Measurements from ENCODE around the gene ZNF423.
A peak's percentile ranks its signal among the peaks of the same experiment; 100 is the strongest.

The ZNF423 gene

DNA sequence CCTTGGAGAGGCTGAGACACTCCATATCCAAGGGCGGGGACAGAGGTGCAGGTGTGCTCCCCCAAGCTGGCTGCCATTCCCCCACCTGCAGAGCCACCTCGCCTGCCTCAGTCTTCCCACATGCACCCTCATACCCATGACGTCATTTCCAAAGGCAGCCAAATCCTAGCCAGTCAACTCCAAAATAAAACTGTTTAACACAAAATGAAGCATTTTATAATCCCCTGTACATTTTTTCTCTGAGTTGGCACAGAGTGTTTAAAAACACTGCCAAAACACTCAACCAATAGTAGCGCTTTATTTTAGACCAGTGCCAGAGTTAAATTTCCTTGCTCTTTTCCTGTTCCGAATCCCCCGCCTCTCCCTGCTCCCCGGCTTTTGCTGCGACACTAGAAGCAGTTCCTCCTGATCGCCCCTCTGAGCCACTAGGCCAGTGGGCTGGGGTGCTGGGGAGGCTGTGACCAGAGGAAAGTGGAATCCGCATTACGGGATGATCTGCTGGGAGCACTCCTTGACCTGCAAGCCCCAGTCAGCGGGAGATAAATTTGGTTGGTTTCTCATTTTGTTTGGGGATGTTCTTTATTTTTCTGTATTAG, 139.5 kb downstream of the ZNF423 start:
- DNase-seq: no peak

DNA sequence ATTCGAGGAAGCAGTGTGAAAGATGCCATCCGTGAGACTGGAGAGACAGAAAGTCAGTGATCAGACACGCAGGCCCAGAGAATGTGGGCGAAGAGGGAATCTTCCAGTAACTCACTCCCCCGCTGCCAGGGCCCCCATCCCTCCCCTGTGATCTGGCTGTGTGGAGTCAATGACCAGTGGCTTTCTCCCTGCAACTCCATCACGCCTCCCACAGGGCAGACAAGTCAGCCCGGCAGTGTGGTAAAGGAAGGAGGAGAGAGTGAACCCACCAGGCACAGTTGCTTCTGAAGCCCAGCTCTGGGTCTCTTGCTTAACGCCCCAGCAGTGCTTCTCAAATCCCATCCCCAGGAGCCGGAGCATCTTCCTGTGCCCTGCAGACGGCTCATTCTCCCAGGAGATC, 142.1 kb downstream of the ZNF423 start:
- no peak for DNase-seq

DNA sequence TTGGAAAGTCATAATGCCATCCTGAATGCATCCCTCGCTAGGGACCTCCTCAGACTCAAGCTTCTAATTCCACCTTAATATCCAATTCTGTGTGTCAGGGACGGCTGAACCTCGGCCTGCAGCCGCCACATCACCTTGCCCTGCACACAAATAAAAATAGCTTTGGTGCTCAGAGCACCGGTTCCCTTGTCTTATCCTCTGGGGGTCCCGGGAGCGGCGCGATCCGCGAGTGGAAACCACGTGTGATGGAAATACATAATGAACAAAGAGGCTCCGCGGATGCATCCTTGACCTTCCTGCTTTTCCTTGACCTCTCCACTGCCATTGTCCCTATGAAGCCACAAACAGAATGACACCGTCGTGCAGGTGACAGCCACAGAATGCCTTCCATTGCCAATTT, 143.4 kb downstream of the ZNF423 start:
- no peak for DNase-seq

DNA sequence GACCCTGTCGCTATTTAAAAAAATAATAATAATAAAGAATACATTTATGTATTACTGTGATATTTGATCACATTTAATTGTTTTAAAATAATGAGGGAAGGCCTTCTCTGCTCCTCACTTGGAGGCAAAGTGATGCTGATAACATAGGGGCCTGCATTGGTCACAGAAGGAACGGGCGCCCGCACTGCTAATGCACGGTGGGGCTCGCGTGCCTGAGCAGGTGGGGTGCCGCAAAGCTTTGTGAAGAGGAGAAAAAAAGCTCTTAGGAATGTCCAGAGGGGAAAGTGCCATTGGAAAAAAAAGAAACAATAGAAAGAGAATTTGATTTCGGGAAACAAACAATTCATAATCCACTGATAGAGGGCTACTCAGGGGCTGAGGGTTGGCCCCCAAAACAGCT, 143.8 kb downstream of the ZNF423 start:
- DNase-seq: no peak

DNA sequence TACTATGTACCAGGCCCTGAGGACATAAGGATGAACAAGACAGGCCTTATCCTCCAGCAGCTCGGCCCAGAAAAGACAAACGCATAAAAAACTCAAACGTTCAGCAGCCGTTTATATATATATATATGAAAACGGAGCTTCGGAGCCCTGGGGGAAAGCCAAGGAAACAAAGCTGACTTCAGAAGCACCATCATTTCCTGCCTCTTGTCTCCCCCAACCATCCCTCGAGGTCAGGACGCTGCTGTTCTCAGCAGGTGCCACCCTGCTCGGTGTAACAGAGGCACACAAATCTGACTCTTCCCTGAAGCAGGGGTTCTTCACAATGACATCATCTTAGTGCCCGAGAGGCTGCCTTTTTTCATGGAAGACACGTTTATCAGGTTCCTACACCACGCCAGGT, 146.9 kb downstream of the ZNF423 start:
- no peak for DNase-seq

DNA sequence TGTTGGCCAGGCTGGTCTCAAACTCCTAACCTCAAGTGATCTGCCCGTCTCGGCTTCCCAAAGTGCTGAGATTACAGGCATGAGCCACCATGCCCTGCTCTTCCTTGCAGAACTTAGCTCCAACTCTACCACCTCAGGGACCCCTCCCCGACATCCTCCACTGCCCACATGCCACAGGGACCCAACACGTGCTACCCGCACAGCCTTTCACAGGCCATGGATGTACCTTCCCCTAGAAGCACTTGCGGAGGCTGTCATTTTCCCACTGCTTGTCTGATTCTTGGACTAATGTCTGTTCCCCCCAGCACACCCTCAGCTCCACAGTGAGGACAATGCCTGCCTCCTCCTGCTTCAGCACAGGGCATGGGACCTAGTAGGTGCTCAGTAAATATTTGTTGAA, 147.4 kb downstream of the ZNF423 start:
- DNase-seq: no peak

DNA sequence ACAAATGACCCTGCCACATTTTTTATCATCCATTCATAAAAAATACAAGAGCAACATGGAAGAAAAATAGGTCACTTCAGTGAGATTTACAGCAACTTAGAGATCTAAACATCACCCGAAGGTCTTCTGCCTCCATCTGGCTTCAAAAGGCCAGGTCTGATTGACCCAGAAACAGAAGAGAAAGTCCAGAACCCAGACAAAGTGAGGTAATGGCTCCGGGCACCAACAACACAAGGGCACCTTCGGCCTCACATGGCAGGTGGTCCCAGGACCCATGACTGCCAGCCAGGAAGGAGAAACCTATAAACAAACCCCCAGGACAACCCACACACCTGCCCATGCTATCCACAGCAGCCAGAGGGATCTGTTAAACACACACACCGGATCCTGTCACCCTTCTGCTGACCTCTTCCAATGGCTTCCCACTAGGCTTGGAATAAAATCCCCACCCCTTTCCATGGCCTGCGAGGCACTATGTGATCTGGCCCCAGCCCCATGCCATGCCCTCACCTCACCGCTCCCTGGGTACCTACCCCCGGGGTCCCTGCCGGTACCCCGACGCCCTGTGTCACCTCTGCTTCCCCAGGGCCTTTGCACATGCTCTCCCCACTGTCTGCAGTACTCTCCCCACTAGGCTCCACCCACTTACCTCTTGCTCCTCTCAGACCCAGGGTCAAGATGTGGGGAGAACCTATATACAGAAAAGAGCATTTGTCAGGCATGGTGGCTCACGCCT, 149.1 kb downstream of the ZNF423 start:
- DNase-seq: no peak

DNA sequence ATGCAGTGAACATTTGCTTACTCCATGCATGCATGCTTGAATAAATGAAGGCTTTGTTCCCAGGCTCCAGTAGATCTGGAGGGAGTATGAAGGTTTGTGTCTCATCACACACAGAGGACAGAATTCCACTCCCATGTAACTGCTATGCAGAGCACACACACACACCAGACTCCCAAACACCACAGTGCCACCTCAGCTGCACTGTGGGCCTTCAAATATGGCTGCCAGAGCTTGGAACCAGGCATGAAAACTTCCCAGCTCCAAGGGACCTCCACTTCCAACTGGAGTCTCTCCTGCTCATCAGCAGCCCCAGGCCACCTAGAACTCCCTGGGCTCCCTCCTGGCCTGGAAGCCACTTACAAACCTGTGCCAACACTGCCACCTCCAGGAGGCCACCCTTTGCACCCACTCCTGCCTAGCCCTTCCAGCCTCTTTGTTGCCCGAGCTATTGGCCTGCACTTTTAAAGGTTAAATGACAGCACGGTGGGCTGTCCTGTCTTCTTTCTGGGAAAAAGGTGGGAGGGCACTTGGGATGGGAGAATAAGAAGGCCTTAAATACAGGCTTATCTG, 151.2 kb downstream of the ZNF423 start:
- no peak for DNase-seq

DNA sequence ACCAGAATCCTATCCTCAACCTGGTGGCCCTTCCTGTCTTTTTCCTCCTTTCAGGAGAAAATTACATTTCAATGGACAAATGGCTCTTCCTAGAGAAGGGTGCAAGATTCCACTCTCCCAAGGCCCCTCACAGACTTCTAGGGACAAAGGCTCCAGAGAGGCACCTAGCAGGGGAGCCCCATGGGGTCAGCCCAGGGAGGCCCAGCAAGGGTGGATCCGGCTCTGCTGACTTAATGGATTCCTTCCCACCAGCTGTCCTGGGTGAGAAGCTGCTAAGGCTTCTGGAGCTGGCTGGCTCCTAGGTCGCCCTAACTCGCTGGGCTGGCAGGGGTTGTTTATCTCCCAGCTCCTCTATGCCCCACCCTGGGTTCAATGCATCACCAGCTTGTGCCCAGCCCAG, 152.4 kb downstream of the ZNF423 start:
- no peak for DNase-seq

DNA sequence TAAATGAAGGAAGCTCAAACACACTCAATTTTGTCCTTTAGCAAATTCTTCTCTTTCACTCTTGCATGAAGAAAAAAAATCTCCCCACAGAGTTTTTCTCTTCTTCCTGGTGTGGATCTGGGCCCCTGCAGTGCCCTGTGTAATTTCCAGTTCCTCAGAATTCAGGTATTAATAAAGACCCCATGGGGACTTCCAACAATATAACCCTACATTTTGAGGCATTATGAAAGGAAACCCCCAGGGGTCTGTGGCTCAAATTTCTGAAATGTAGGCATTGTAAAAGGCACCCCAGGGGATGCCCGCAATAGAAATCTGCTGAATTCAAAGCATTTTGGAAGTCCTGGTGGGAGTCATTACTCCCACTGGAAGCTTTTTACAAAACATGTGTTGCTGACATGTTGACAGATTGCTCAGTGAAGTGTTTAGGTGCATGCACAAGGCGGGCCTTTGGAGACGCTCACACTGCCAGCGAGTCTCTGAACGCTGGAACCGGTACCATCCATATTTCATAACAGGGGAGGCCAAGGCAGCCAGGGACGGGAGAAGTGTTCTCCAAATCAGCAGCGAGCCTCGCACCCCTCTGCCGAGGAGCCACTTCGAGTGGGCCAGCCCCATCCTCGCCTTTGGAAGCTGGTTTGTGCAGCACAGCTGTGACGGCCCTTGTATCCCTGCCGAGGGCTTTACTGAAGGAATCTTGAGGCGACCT, 154.0 kb downstream of the ZNF423 start:
- DNase-seq: peak; percentile 86

DNA sequence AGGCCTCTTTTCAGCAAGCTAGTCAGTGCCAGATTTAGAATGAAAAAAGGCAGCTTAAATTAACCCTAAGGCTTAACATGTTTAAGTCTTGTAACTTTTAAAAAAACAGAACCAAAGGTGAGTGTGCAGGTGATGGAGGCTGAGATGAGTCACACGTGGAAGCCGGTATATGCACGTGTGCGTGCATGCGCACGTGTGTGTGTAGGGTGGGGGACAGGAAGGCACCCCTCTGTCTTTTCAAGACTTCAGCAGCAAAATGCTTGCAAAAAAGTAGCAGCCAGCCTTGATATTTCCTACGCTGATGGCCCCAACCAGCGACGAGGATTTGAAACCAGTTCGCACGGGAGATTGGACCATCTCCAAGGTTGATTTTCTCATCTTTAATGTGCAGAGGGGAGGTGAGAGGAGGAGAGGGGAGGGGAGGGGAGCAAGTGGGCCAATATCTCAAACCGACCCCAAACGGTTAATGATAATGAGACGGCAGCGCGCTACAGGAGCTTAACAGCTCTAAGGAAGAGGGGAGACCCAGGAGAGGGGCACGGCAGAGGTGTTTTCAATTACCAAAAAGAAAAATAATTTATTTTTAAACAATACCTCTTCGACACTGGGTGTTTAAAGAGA, 154.7 kb downstream of the ZNF423 start:
- no peak for DNase-seq

DNA sequence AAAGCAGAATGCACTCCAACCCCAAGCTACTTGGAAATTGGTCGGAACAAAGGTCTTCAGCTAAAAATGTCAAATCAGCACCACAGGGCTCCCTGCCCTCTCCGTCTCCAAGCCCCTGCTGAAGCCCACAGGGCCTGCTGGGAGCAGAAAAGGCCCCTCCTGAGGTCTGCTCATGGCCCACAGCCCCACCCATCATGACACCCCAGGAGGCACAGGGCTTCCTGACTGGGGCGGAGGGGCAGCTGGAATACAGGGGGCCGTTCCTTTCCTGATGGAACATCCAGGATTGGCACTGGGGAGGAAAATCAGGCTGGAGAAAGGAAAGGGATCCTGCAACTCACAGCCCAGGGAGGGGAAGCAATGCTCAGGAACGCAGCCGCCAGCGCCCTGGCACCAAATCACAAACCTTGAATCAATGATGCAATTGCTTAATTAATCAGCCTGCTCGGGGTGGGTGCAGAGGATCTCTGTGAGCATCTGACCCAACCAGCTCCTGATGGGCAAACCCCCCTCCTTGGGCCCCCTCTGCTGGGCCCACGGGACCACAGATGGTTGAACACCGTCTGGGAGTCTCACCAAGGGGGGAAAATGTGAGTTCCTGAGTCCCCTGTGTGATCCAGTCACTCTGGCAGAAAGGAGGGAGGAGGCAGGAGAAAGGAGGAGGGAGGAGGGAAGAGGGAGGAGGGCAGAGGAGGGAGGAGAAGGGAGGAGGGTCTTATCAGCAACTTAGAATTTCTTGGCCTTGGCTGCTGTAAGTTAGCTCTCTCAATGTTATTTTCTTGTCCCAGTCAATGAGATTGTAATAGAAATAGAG, 155.5 kb downstream of the ZNF423 start:
- peak; percentile 58 for DNase-seq

DNA sequence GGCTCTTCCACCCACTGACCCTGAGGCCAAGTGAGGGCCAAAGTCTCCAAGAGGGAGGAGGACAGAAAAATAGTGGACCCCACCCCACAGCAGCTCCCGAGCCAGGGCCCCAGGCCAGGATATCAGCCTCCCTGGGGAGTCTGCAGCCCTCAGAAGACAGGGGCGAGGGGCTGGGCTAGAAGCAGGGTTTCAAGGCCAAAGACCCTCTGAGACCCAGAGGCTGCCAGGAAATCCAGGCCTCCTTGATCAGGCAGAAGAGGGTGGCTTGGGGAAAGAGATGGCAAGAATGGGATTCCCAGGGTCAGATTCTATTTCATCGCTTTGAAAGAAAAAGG, 156.1 kb downstream of the ZNF423 start:
- no peak for DNase-seq

DNA sequence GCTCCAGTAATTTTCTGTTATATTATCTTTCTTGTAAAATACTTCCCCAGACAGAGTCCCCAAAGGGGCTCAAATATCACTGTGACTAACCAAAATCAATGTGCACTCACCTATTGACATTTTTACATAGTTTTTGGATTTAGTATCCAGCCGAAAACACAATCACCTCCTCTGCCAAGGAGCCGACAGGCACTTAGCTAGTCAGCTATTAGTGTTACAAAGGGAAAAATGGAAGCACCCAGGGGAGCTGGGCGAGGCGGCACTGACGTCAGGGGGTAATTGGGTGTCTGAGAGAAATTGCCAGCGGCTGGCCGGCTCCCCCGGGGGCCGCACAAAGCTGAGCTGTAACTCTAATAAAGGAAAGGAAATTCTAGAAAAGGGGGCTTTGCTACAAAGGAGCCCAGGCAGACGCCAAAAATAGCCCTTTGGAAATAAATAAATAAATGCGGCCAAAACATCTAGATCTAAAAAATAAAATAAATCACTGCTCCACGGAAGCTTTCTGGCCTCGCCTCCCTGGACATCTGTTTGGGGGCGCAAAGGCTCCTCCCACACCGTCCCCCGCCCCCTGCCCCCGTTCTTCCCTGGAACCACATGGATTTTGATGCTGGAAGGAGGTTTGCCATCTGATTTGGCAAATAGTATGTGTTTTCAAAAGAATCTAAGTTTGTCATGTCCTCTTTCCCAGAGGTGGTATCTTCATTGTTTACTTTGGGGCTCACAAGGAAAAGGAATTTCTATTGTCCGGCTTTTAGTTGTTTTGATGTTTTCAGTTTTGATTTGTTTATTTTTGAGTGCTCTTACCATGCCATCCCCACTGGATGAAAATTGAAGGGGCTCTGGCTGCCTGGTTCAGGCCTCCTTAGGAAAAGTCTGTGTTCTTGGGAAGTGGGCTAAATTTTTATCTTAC, 156.7 kb downstream of the ZNF423 start:
- peak; percentile 68 for DNase-seq

DNA sequence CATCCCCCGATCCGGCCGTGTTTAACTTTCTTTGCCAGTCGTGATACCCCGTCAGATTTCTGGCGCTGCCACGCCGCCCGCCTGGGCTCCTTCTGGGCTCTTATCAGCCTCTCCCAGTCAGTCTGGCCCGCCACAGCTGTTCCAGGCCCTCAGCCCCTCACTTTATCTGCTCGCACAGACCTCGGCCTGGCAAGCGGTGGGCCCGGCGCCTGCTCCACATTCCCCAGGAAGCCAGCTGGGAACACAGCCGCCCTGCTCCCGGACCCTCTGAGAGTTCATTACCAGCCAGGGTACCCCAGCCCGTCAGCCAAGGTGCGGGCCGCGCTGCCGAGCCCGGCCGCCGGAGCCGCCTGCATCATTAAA, 157.5 kb downstream of the ZNF423 start:
- DNase-seq: peak; percentile 72

DNA sequence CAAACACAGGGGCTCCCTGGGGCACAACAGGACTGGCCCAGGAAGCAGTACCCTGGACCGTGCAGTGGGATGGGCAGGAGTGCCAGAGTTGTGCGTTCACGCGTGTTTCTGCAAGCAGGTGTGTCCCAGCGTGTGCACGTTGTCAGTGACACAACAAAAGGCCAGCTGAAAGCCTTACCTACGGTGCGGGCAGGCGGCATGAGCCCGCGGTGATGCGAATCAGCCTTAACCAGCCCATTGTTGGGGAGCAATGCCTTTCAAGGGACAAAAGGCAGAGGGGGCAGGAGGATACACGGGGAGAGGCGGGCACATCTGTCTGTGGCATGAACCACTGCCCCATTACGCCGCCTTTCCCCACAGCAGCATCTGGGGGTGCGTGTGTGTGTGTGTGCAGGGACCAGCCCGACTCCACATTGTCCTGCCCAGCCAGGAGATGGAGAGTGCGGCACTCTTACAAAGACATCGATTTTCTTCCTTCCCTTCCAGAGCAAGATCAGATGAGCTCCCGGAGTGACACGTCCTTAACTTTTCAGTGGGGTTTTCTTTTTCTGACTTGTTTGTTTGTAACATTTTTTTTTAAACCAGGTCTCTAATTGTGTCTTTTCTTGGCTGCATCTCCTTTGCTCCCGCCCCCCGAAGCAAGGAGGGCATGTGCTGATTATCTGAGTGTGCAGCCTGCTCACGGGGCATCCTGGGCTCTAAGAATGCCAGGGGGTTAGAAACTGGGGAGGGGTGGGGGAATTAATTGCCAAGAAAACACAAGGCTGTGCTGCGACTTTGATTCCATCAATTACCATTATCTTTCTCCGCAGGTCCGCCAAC, 158.1 kb downstream of the ZNF423 start:
- DNase-seq: no peak

DNA sequence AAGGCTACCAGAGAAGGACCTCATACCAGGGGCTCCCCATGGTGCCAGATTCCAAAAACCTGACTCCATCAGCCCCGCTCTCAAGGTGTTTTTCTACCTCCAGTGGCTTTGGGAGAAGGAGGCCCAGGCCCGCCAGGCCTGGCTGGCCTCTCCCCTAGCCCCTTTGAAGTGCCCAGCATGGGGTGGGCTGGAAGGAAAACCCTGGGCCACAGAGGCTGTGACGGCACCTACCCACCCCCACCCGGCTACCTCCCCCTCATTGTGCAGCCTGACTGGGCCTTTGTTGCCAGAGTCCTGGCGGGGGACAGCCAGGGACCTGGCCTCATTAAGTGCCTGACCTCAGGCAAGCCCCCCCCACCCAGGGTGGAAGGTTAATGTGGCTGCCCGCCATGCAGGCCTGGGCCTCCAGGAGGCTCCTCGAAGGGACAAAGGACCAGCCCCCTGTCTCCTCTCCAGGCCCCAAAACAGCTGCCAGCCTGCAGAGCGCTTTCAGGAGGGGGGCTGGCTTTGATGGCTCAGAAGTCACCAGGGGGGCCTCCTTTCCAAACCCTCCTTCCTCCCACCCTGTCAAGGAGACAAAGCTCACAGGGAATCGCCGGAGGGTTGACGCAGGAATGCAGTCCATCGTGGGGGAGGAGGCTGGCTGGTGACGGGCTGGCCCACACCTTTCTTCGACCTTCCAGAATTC, 159.4 kb downstream of the ZNF423 start:
- no peak for DNase-seq

DNA sequence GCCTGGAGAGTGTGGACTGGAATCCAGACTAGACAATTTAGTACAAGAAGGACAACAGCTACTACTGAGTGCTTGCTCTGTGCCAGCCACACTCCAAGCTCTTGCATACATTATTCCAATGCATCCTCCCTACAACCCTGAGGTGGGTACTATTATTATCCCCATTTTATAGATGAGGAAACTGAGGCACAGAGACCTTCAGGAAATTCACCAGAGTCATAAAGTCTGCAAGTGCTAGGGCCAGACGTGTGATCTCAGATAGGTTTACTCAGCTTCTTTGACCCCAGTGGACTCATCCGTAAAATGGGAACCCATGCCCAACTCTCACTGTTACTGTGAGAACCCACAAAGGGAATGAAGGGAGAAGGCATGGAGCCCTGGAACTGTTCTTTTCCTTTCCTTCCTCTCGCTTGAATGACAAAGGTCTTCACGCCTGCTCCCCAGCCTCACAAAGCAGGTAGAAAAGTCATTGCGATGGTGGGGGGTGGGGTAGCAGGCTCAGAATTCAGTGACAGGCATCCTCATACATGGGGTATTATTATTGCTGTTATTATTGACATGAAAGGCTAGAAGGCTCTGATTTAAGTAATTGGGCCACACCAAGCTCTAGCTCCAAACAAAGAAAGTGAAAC, 160.0 kb downstream of the ZNF423 start:
- no peak for DNase-seq

DNA sequence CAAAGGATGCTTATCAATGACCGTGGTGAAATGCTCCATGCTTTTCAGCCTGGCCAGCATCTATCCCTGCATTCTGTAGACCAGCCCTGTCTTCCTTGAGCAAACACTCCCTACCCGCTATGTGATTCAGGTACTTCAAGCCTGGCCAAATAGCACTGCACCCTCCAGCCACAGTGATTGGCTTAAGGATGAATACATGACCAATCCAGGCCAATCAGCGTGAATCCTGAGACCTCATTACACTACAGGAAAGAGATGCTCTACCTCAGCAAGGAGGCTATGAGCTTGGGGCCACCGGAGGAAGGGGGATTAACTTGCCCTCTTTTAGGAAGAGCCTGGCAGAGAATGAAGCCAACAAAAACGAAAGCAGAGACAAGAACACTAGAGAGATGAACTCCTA, 162.5 kb downstream of the ZNF423 start:
- DNase-seq: no peak

DNA sequence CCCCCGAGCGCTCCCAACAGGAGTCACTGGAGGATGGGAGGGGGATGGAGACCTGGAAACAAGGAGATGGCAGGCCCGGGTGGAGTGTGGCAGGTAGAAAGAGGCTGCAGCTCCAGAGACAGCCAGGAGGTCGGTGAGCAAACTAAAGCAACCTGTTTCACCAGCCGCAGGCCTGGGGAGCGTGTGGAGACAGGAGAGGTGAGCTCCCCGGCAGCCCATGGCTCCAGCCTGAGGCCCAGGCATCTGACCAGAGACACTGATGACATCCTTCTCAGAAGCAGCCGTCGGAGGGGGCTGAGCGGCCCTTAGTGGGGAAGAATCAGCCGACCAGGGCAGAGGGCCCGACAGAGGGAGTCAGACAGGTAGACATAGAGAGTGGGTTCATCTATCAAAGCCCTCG, 165.1 kb downstream of the ZNF423 start:
- no peak for DNase-seq
